Measurements from ENCODE around the gene CREB3L1.
"Not testable (repeated sequence)": the region's sequence is repeated elsewhere in the genome, so short reads cannot be mapped to it uniquely, and the experiment has no call there.

The CREB3L1 gene

DNA sequence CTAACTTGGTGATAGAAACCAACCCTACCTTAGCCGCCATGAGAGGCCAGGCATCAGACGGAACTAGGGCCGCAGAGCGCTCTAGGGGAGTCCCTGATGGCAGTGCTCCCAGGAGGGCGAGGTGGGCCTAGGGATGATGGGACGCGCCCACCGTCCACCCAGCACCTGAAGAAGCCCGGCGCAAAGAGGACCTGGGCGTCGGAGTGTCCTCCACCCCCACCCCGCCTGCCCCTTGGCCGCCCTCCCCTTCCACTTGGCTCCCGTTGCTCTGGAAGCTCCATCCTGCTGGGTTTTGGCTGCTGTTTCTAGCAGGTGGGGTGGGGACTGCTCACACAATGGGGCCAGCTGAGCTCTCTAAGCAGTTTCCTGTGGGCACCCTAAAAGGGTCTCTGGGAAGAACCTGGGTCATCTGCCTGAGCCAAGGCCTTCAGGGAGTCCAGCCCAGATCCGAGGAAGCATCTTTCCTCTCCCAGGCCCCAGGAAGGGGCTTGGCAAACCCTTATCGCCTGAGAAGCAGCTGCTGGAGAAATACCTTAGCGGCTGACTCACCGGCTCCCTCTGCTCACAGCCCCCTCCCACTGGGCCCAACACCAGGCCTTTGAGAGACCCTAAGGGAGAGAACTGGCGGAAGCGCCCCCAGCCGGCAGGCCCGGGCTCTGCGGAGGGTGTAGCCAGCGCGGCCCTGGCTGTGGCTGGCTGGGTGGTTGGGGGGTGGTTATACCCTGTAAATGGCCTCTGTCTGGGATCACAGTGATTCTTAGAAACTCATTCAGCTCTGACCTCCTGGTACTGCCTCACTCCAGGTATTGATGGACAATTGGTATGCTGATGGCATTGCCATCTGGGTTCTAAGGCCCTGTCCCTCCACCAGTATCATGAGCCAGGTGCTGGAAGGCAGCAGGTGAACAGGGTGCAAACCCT is 19.3 kb downstream of the CREB3L1 start:
- DNase-seq, result no peak

DNA sequence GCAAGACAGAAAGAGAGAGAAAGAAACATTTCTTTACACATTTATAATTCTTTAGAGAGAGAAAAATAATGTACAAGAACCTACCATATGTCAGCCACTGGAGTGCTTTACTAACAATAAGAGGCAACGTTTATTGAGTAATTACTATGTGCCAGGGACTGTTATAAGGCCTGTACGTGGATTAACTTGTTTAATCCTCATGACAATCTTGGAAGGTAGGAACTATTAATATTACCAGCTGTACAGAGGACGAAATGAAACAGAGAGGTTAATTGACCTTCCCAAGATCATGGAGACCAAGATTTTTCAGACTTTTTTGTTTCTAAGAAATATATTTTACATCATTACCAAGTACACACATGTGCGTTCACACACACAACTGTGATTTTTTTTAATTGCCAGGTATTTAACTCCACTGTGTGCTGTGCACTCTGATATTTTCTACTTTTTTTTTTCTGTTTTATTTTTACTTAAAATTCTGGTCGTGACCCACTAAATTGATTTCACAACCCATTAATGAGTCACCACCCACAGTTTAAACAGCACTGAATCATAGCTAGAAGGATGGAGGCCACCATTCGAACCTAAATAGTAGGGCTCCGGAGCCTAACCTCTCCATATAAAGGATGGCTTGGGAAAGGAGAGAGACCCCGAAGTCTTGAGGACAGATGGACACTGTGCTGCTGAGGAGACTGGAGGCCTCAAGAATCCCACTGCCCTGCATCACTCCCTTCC is 21.4 kb downstream of the CREB3L1 start:
- no peak for DNase-seq

DNA sequence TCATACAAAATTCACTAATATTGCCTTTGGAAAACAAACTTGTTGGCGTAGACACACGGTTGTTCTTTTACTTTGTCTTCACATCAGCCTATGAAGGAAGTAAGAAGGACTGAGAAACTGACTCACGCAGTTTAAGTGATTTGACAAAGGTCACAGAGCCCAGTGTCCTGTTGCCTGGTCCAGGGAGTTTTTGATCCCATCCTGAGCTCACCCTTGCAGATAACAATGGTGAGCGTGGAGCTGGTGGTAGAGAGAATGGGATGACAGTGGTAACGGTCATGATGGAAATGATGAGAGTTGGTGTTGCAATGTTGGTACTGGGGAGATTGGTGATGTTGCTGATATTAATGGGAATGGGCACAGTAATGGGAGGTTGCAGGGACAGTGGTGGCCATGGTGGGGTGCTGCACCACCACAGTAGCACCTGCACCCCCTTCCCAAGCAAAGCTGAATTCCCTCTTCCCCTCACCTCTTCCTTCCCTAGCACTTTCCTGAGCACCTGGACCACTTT is 22.0 kb downstream of the CREB3L1 start:
- no peak for DNase-seq

DNA sequence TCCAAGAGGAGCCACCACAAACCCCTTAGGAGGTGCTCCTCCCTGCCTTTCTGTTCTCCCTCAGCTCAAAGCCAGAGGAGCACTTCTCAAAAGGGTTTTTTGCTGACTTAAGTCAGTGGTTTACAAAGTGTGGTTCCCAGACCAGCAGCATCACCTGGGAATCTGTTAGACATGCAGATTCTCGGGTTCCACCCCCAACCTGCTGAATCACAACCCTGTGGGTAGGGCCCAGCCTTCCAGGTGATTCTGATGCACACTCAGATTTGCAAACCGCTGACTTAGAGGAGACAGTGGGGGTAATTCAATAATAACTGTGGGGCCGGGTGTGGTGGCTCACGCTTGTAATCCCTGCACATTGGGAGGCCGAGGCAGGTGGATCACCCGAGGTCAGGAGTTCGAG is 22.8 kb downstream of the CREB3L1 start:
- no peak for DNase-seq

DNA sequence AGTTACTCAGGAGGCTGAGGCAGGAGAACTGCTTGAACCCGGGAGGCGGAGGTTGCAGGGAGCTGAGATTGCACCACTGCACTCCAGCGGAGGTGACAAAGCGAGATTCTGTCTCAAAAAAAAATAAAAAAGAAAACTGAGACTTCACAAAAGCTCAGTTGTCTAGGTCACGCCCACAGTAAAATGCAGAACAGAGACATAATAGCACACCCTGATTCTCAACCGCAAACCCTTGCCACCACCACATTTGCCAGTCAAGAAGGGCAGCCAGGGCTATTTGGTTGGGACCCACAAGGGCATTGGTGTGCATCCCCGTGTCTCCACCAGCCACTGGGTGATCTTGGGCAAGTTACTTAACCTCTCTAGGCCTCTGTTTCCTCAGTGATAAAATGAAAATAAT is 25.4 kb downstream of the CREB3L1 start:
- no peak for DNase-seq

DNA sequence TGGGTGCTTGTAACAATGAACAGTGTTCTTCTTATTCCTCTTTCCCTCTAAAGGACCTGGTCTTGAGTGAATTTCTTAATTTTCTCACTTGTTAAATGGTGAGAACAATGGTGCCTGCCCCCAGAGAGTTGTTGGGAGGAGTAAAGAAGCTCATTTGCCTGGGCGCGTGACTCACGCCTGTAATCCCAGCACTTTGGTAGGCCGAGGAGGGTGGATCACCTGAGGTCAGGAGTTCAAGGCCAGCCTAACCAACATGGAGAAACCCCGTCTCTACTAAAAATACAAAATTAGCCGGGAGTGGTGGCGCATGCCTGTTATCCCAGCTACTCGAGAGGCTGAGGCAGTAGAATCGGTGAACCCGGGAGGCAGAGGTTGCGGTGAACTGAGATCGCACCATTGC is 26.6 kb downstream of the CREB3L1 start:
- not testable (repeated sequence) for DNase-seq

DNA sequence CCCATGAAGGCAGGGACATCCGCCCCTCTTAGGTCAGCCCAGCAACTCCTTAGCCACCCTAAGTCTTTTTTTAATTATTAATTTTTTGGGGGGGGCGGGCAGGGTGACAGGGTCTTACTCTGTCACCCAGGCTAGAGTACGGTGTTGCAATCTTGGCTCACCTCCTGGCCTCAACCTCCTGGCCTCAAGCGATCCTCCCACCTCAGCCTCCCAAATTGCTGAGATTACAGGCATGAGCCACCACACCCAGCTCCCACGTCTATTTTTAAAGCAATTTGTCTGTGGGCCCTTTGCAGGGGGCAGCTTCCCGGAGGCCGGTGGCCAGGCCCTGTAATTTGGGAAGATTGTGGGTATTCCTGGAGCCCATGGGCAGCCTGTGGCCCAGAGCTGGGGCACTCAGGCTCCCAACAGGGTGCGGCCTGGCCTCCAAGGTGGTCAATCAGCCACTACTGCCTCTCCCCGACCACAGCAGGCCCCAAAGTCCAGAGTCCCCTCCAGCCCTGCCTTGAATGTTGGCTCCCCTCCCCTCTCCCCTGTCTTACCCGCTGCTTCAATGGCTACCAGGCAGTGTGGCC is 27.2 kb downstream of the CREB3L1 start:
- no peak for DNase-seq

DNA sequence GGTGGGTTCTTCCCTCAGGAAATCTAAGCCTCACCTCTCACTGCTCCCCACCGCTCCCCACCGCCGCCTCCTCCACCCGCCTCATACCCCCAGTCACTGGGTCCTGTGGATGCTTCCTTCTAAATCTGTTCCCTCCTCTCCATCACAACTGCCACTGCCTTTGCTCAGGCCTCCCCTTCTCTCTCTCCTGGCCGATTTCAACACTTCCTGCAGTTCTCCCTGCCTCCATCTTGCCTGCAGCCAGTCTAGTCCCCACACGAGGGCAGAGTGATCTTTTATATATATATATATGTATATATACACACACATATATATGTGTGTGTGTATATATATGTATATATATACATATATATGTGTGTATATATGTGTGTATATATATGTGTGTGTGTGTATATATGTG is 27.8 kb downstream of the CREB3L1 start:
- no peak for DNase-seq

DNA sequence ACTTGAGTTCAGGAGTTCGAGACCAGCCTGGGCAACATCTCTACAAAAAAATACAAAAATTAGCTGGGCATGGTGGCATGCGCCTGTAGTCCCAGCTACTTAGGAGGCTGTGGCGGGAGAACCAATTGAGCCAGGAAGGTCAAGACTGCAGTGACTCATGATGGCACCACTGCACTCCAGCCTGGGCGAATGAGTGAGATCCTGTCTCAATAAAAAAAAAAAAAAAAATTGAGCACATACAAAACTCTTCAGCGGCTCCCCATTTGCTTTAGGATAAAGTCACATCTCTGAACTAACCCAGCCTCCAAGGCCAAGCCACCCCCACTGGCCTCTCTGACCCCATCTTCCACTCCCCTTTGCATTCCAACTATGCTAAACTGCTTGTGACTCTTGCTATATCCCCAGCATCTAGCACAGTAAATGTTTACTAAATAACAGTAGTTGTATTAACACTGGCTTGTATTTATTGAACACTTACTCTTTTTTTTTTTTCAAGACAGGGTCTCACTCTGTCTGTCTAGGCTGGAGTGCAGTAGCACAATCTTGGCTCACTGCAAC is 28.9 kb downstream of the CREB3L1 start:
- no peak for DNase-seq

DNA sequence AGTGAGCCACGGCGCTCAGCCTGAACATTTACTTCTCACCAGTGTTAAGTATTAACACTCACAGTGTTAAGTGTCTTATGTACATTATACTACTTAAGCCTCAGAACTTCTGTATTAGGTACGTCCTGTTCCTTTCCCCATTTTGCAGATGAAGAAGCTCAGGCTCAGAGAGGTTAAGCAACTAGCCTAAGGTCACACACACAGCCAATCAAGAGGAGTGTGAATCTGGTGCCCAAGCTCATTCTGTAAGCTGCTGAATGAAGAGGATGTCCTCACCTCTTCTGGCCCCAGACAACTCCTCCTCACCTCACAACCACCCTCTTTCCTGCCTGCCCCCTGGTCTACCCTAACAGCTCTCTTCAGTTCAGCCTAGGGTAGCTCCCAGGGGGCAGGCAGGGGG is 29.9 kb downstream of the CREB3L1 start:
- DNase-seq, result no peak

DNA sequence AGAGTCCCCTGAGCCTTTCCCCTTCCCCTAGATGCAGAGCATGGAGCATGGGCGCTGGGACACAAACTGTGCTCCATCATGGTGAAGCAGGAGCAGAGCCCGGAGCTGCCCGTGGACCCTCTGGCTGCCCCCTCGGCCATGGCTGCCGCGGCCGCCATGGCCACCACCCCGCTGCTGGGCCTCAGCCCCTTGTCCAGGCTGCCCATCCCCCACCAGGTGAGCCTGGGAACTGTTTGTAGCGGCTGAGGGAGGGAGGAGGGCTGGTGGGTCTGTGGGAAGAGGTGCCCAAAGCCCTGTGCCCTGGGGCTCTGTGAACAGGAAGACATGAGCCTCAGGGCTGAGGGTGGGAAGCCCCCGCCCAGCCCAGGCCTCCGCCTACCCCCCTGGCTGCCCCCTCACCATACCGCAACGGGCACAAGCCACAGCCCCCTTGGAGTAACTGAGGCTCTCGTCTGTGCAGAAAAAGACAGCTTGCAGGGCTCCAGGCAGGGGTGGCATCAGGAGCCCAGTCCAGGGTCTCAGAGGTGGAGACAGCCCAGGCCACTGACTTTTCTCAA is 30.4 kb downstream of the CREB3L1 start:
- DNase-seq, result no peak

DNA sequence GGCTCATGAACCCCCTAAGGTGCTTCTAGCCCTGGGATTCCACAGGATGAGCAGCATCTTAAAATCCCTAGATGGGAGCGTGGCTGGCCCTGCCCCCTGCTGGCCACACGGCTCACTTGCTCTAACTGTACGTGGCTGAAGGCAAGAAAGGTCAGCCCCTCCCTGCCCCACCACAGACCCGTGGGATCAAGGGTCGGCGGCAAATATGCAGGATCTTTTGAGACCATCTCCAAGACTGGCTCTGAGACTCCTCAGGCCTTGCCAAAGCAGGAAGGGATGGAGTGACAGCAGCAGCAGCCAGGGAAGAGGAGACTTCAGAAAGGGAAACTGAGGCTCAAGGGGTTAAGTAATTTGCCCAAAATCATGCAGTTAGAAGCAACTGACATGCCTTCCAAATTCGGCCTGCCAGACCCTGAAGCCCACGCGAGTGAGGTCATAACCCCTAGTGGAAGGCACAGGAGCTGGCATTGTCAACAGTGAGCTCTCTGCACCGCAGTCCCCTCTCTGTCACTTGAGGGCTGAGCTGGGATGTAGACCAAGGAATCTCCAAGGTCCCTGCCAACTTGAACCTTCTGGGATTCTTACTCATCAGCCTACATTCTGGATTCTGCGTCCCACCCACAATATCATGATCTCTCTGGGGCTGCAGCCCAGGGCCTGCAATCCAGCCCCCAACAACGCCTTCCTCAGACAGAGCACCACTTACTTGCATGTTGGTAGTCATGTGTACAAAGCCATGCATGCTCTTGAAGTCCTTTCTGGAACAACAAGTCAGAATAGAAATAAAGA is 31.4 kb downstream of the CREB3L1 start:
- DNase-seq, result peak in 9 of 14 donors; percentile 12 to 54 (median 32)

DNA sequence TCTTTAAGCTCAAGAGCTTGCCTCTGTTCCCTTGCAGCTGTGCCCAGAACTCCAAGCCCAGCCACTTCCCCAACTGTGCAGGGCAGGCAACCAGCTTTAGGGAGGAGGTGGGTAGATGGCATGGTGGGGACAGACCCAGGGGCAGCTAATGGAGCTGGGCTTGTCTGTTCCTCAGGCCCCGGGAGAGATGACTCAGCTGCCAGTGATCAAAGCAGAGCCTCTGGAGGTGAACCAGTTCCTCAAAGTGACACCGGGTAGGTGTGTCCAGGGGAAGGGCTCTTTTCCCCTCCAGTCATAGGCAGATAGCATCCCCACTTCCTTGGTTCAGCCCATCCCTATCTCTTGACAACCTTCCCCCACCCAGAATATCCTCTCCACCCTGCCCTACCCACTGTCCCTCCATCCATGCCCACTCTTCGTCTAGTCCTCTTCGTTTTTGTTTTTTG is 32.4 kb downstream of the CREB3L1 start:
- no peak for DNase-seq

DNA sequence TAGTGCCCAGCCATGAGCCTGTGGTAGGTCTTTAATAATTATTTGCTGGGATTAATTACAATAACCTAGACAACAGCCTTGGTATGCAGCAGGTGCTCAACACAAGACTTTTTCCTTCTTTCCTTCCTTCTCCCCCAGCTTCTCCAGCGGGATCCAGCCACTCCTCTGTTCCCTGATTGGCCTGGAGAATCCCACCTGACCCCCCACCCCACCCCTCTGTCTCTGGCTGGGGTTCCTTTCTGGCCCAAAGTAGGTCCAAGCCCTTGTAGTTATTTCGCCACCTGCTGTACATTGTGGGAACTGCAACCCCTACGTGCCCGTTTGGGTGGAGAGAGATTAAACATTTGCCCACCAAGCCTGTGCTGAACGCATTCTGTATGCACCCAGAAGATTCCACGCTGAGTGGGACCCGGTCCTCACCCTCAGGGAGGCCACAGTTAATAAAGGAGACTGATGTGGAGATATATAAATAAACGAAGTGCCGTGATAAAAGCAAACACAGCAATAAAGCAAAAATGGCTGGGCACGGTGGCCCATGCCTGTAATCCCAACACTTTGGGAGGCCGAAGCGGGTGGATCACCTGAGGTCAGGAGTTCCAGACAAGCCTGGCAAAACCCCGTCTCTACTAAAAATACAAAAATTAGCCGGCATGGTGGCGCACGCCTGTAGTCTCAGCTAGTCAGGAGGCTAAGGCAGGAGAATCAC is 37.7 kb downstream of the CREB3L1 start:
- peak in 6 of 14 donors; percentile 10 to 33 (median 14) for DNase-seq

DNA sequence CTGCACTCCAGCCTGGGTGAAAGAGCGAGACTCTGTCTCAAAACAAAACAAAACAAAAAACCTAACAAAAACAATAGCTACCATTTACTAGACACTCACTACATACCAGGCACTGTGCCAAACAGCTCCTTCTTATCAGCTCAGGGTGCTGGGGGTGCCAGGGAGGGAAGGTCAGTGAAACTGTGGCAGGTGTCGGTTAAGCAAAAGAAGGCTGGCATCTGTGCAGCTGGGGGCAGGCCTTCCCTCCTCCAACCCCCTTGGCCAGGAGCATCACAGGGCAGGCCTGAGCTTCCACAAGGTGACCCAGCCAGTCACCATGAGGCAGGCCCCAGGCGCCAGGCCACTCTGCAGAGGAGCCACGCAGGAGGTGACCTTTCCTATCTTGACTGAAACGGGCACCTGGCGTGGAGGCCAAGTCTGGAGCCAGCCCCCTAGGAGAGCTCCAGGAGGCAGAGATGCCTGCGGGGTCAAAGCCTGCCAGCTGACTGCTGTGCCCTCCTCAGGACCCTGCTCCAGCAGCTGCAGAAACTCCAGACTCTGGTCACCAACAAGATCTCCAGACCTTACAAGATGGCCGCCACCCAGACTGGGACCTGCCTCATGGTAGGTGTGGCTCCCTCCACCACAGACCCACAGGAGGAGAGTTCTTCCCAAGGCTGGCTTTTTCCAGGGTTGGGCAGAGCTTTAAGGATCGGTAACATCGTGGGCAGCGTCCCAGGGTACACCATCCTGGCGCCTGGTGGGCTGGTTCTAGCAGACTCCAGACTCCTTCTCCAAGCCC is 38.5 kb downstream of the CREB3L1 start:
- no peak for DNase-seq

DNA sequence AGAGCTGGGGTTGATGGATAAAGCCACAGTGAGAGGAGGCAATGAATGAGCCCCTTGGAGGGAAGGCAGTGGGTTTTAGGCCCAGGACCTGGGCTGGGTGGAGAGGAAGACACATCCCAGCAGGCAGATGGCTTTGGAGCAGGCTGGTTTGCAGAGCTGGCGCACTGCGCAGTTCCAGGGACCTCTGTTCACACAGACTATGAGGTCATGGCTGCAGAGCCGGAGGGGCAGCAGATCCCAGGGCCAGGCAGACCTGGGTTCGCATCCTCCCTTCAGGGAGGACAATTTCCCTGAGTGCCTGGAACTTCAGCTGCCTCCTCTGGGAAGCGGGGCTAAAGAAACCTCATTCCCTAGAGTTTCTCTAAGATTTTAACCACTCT is 41.6 kb downstream of the CREB3L1 start:
- no peak for DNase-seq

DNA sequence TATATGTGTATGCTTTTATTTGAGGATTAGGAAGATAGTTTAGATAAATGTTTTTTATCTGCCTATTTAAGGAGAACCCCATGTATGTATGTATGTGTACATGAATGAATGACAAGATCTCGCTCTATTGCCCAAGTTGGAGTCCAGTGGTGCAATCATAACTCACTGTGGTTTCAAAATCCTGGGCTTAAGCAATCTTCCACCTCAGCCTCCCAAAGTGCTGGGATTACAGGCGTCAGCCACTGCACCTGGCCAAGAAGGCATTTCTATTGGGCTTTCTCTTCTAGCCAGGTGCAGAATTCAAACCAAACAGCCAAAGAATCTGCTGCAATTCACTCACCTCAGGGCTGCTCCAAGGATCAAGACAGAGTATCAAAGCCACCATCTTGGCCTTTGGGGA is 44.3 kb downstream of the CREB3L1 start:
- DNase-seq, result no peak

DNA sequence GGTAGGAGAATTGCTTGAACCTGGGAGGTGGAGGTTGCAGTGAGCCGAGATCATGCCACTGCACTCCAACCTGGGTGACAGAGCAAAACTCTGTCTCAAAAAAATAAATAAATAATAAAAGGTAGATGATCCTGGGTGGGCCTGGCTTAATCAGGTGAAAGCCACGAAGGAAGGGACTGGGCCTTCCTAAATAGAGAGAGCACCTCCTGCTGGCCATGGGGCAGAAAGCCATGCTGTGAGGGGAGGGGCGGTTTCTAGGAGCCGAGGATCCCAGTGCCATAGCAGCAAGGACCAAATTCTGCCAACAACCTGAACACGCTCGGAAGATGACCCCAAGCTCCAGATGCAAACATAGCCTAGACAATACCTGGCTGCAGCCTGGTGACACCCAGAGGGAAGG is 45.3 kb downstream of the CREB3L1 start:
- no peak for DNase-seq

DNA sequence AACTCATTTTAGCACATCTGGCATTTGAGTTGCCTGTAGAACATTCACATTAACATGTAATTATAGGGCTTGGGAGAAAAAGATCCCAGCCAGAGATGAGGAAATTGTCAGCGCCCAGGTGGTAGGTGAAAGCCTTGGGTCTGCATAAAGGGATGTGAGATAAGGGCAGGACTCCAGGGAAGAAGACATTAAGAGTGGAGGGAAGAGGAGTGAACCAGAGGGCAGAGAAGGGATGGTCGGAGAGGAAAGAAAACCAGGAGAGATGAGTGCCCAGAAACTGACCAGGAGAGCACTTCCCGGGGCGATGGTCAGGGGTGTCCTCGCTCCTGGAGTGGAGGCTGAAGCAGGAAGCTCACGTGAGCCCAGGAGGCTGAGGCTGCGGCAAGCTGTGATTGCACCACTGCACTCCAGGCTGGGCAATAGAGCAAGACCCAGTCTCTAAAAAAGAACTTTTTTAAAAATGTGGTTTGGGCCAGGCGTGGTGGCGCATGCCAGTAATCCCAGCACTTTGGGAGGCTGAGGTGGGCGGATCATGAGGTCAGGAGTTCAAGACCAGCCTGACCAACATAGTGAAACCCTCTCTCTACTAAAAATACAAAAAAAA is 49.5 kb downstream of the CREB3L1 start:
- DNase-seq, result no peak

DNA sequence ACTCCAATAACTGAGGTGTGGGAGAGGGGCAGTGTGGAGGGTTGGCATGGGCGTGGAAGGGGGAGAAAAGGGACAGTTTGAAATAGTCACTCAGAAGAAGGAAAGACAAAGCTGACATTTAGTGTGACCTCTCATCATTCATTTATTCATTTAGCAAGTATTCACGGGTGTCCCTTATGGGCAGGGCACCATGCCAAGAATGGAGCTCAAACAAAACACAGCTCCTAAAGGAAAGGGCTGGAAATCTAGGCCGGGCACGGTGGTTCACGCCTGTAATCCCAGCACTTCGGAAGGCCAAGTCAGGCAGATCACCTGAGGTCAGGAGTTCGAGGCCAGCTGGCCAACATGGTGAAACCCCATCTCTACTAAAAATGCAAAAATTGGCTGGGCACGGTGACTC is 50.4 kb downstream of the CREB3L1 start:
- no peak for DNase-seq
